ENCODE measurements around the gene MTRF1.

Gene MTRF1

GRCh38 chr13:41188584-41188983 is 74.8 kb downstream of the MTRF1 start:
- POLR2A ChIA-PET, result no interaction called here
- TF ChIP-seq ZNF112 (tag by site-specific recombination; IDR thresholded peaks at IDR 0.05) (no peak), ZNF473 (tag by site-specific recombination; IDR thresholded peaks at IDR 0.05) (no peak), ZNF785 (tag by site-specific recombination; IDR thresholded peaks at IDR 0.05) (no peak), ZNF837 (tag by site-specific recombination; IDR thresholded peaks at IDR 0.05) (no peak), YY1 (tag by site-specific recombination; IDR thresholded peaks at IDR 0.05) (no peak)
- CTCF ChIA-PET, result no interaction called here
- H3K4me3 ChIP-seq (ENCODE audit: low read depth, low read length), result no peak overlapping the region
- no peak overlapping the region for H3K27ac ChIP-seq (ENCODE audit: extremely low read depth, low read depth, low read length)
- no peaks in the 10 kb centered on the region for H3K9me3 ChIP-seq (ENCODE audit: control insufficient read depth, insufficient read depth, low read depth, low read length)
- H3K36me3 ChIP-seq (ENCODE audit: control insufficient read depth in 2 of 2, insufficient read depth in 1 of 2, low read length in 2 of 2), result peaks cover 0 to 9% of the 10 kb centered on the region in 2 experiments; a peak in 1 of 3 replicates
- no peaks in the 10 kb centered on the region for H3K4me1 ChIP-seq (ENCODE audit: control insufficient read depth, insufficient read depth, low read length)

DNA sequence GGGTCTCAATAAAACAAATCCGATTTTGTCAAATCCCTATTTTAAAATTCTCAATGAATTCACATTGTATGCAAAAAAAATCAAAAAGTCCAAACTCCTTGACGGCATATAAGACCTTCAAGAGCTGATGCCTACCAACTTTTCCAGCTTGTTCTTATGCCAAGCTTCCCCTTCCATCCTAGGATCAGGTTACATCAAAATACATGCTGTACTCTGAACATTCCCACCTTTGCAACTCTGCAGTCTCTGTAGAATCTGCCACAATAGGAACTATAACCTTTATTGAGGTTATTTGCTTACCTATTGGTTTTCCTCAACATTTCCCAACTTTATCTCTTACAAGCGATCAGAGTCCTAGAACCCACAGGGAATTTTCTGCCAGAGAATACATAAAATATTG is 76.9 kb downstream of the MTRF1 start:
- POLR2A ChIA-PET, result no interaction called here
- H3K36me3 ChIP-seq (ENCODE audit: control insufficient read depth in 2 of 2, insufficient read depth in 1 of 2, low read length in 2 of 2), result no peaks in the 10 kb centered on the region
- TF ChIP-seq ZNF416 (tag by site-specific recombination; IDR thresholded peaks at IDR 0.05), result no peak
- no peak for TF ChIP-seq ZNF341 (tag by site-specific recombination; IDR thresholded peaks at IDR 0.05; ENCODE audit: low read depth)
- no peak overlapping the region for H3K27ac ChIP-seq (ENCODE audit: extremely low read depth, low read depth, low read length)
- no peaks in the 10 kb centered on the region for H3K4me1 ChIP-seq (ENCODE audit: control insufficient read depth, insufficient read depth, low read length)
- H3K9me3 ChIP-seq (ENCODE audit: control insufficient read depth, insufficient read depth, low read depth, low read length), result no peaks in the 10 kb centered on the region
- CTCF ChIA-PET, result no interaction called here
- no peak overlapping the region for H3K4me3 ChIP-seq (ENCODE audit: low read depth, low read length)

GRCh38 chr13:41182231-41182630 is 81.1 kb downstream of the MTRF1 start:
- Histone ChIP-seq H3K36me3 (ENCODE audit: control insufficient read depth in 2 of 2, insufficient read depth in 1 of 2, low read length in 2 of 2) (no peaks in the 10 kb centered on the region), H3K4me3 (ENCODE audit: low read depth, low read length) (no peak overlapping the region), H3K9me3 (ENCODE audit: control insufficient read depth, insufficient read depth, low read depth, low read length) (no peaks in the 10 kb centered on the region), H3K4me1 (ENCODE audit: control insufficient read depth, insufficient read depth, low read length) (no peaks in the 10 kb centered on the region), H3K27ac (ENCODE audit: extremely low read depth, low read depth, low read length) (no peak overlapping the region)
- TF ChIP-seq ZNF701 (tag by site-specific recombination; IDR thresholded peaks at IDR 0.05) (no peak), ZNF426 (tag by site-specific recombination; IDR thresholded peaks at IDR 0.05) (no peak), ZNF133 (tag by site-specific recombination; IDR thresholded peaks at IDR 0.05) (no peak), TCF7L2 (IDR thresholded peaks at IDR 0.05; ENCODE audit: borderline replicate concordance, low read depth, low read length) (no peak), BCL11B (tag by site-specific recombination; IDR thresholded peaks at IDR 0.05; ENCODE audit: low read depth) (no peak), GFI1B (tag by site-specific recombination; IDR thresholded peaks at IDR 0.05) (no peak), HOXD13 (CRISPR knock-in tag; IDR thresholded peaks at IDR 0.05; ENCODE audit: borderline replicate concordance) (no peak), ZNF175 (tag by site-specific recombination; IDR thresholded peaks at IDR 0.05) (no peak)
- CTCF ChIA-PET, result no interaction called here
- POLR2A ChIA-PET, result no interaction called here

DNA sequence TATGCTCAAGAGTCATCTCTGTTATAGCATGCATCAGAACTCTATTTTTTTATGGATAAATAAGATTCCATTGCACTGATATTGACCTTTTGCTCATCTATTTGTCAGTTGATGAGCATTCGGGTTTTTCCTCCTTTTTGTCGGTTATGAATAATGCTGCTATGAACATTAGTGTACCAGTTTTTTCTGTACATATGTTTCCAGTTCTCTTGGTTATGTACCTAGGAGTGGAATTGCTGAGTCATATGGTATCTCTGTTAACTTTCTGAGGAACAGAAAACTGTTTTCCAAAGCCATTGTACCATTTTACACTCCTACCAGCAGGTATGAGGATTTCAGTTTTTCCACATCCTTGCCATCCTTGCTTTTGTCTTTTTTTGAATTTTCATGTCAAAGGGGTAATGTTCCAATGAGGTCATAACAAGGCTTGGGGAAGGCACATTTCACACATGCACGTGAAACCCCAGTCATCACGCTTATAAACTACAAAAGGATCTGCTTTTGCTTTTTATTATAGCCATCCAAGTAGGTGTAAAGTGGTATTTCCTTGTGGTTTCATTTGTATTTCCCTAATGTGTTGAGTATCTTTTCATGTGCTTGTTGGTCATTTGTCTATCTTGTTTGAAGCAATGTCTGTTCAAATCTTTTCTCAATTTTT is 83.7 kb downstream of the MTRF1 start:
- Histone ChIP-seq H3K9me3 (ENCODE audit: control insufficient read depth, insufficient read depth, low read depth, low read length) (no peaks in the 10 kb centered on the region), H3K4me1 (ENCODE audit: control insufficient read depth, insufficient read depth, low read length) (no peaks in the 10 kb centered on the region), H3K36me3 (ENCODE audit: control insufficient read depth in 2 of 2, insufficient read depth in 1 of 2, low read length in 2 of 2) (no peaks in the 10 kb centered on the region), H3K27ac (ENCODE audit: extremely low read depth, low read depth, low read length) (no peak overlapping the region), H3K4me3 (ENCODE audit: low read depth, low read length) (no peak overlapping the region)
- no peak for TF ChIP-seq ZNF626 (tag by site-specific recombination; IDR thresholded peaks at IDR 0.05)
- TF ChIP-seq, protein P1, sequence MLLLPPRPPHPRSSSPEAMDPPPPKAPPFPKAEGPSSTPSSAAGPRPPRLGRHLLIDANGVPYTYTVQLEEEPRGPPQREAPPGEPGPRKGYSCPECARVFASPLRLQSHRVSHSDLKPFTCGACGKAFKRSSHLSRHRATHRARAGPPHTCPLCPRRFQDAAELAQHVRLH (tag by site-specific recombination; IDR thresholded peaks at IDR 0.05), result no peak
- TF ChIP-seq ZNF549 (tag by site-specific recombination; IDR thresholded peaks at IDR 0.05), result no peak
- no peak for TF ChIP-seq ZBTB8A (tag by site-specific recombination; IDR thresholded peaks at IDR 0.05)
- no peak for TF ChIP-seq PRDM1 (tag by site-specific recombination; IDR thresholded peaks at IDR 0.05)
- TF ChIP-seq HOXC10 (CRISPR knock-in tag; IDR thresholded peaks at IDR 0.05), result no peak
- TF ChIP-seq, protein P2, sequence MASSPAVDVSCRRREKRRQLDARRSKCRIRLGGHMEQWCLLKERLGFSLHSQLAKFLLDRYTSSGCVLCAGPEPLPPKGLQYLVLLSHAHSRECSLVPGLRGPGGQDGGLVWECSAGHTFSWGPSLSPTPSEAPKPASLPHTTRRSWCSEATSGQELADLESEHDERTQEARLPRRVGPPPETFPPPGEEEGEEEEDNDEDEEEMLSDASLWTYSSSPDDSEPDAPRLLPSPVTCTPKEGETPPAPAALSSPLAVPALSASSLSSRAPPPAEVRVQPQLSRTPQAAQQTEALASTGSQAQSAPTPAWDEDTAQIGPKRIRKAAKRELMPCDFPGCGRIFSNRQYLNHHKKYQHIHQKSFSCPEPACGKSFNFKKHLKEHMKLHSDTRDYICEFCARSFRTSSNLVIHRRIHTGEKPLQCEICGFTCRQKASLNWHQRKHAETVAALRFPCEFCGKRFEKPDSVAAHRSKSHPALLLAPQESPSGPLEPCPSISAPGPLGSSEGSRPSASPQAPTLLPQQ (tag by site-specific recombination; IDR thresholded peaks at IDR 0.05), result no peak
- no peak for TF ChIP-seq ZFHX2 (tag by site-specific recombination; conservative IDR thresholded peaks at IDR 0.05)
- TF ChIP-seq, protein P3, sequence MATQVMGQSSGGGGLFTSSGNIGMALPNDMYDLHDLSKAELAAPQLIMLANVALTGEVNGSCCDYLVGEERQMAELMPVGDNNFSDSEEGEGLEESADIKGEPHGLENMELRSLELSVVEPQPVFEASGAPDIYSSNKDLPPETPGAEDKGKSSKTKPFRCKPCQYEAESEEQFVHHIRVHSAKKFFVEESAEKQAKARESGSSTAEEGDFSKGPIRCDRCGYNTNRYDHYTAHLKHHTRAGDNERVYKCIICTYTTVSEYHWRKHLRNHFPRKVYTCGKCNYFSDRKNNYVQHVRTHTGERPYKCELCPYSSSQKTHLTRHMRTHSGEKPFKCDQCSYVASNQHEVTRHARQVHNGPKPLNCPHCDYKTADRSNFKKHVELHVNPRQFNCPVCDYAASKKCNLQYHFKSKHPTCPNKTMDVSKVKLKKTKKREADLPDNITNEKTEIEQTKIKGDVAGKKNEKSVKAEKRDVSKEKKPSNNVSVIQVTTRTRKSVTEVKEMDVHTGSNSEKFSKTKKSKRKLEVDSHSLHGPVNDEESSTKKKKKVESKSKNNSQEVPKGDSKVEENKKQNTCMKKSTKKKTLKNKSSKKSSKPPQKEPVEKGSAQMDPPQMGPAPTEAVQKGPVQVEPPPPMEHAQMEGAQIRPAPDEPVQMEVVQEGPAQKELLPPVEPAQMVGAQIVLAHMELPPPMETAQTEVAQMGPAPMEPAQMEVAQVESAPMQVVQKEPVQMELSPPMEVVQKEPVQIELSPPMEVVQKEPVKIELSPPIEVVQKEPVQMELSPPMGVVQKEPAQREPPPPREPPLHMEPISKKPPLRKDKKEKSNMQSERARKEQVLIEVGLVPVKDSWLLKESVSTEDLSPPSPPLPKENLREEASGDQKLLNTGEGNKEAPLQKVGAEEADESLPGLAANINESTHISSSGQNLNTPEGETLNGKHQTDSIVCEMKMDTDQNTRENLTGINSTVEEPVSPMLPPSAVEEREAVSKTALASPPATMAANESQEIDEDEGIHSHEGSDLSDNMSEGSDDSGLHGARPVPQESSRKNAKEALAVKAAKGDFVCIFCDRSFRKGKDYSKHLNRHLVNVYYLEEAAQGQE (tag by site-specific recombination; IDR thresholded peaks at IDR 0.05), result no peak
- POLR2A ChIA-PET, result no interaction called here
- CTCF ChIA-PET, result no interaction called here

Data from HEK293 (cell line).